H1 (cell line): Measurements from ENCODE around the gene IL17RE. TPM values are rescaled to one million over a fixed set of nuclear protein-coding genes. Genes with fewer than 3 reads are reported as not detected.

Source experiments
- CTCF ChIA-PET: fragments of 300-600 bp; sonication (Branson Sonifier 250); formaldehyde crosslinking; loops from one replicate; lab custom pipeline; 2021; ENCODE audit not compliant: partially characterized antibody; lab: Charles Lee
- POLR2A ChIA-PET: fragments of 300-600 bp; sonication (Branson Sonifier 250); formaldehyde crosslinking; loops from one replicate; lab custom pipeline; 2021; ENCODE audit warnings: inconsistent platforms; ENCODE audit not compliant: partially characterized antibody; lab: Charles Lee
- DNase-seq, 2 experiments: peaks; one replicate each; pipeline versions ENCODE4 v3.0.0 to v3.0.0-alpha.2; 2010 to 2022; ENCODE audit warnings: low spot score in 2 of 2, low read depth in 1 of 2, mixed read lengths in 1 of 2
- FAIRE-seq: peaks from 2 replicates; lab custom pipeline; 2011; peaks lifted over from hg19 to GRCh38; lab: Jason Lieb, UNC
- H2AFZ ChIP-seq: 2 replicates; pipeline ENCODE4 v1.8.1; 2012; ENCODE audit warnings: low read length, inconsistent platforms
- H2AK5ac ChIP-seq: 2 replicates; pipeline ENCODE4 v1.6.1; 2013; ENCODE audit warnings: low read depth, low read length
- H2BK120ac ChIP-seq: replicated peaks from 2 replicates; pipeline ENCODE3; 2013; ENCODE audit warnings: low read depth, low read length, inconsistent platforms
- H2BK12ac ChIP-seq: 2 replicates; pipeline ENCODE4 v1.6.1; 2013; ENCODE audit warnings: low read depth, low read length
- H2BK15ac ChIP-seq: 2 replicates; pipeline ENCODE4 v1.6.1; 2013; ENCODE audit warnings: low read length
- H2BK20ac ChIP-seq: 2 replicates; pipeline ENCODE4 v1.6.1; 2013; ENCODE audit warnings: low read length
- H2BK5ac ChIP-seq: 2 replicates; pipeline ENCODE4 v1.6.1; 2013; ENCODE audit warnings: low read depth, low read length
- H3K14ac ChIP-seq: 2 replicates; pipeline ENCODE4 v1.6.1; 2013; ENCODE audit warnings: inconsistent platforms; ENCODE audit not compliant: insufficient read length
- H3K18ac ChIP-seq: 2 replicates; pipeline ENCODE4 v1.6.1; 2013; ENCODE audit warnings: low read length; ENCODE audit errors: extremely low read depth
- H3K23ac ChIP-seq: 2 replicates; pipeline ENCODE4 v1.6.1; 2013; ENCODE audit warnings: inconsistent platforms; ENCODE audit not compliant: insufficient read length
- H3K23me2 ChIP-seq: 2 replicates; pipeline ENCODE4 v1.6.1; 2013; ENCODE audit warnings: low read depth, low read length
- H3K27ac ChIP-seq: 2 replicates; pipeline ENCODE4 v1.6.1; 2011; ENCODE audit warnings: low read depth, low read length, inconsistent platforms
- H3K27me3 ChIP-seq, 4 experiments: replicated peaks in 1 of 4; 1 replicate in 1 of 4; 2 replicates in 3 of 4; pipeline versions ENCODE4 v1.6.1 to v1.8.1; 2011 to 2013; ENCODE audit warnings: low read length in 3 of 4, mild to moderate bottlenecking in 3 of 4, inconsistent platforms in 2 of 4, mixed read lengths in 2 of 4, moderate library complexity in 1 of 4; ENCODE audit not compliant: control insufficient read depth in 3 of 4, insufficient read depth in 3 of 4; ENCODE audit errors: extremely low read depth in 1 of 4
- H3K36me3 ChIP-seq, 4 experiments: 2 replicates each; pipeline versions ENCODE4 v1.6.1 to v1.8.1; 2011 to 2013; ENCODE audit warnings: mild to moderate bottlenecking in 4 of 4, low read length in 3 of 4, moderate library complexity in 2 of 4, control low read depth in 1 of 4, inconsistent platforms in 1 of 4; ENCODE audit not compliant: insufficient read depth in 4 of 4, control insufficient read depth in 2 of 4
- H3K4ac ChIP-seq: replicated peaks from 2 replicates; pipeline ENCODE3; 2013; ENCODE audit warnings: low read length, low read depth, mixed read lengths, inconsistent platforms; ENCODE audit not compliant: insufficient read length
- H3K4me1 ChIP-seq, 4 experiments: replicated peaks in 1 of 4; 1 replicate in 1 of 4; 2 replicates in 3 of 4; pipeline versions ENCODE4 v1.6.1 to v1.8.1; 2011 to 2013; ENCODE audit warnings: low read length in 3 of 4, inconsistent platforms in 2 of 4, mixed read lengths in 1 of 4; ENCODE audit not compliant: insufficient read depth in 4 of 4, control insufficient read depth in 3 of 4
- H3K4me2 ChIP-seq, 2 experiments: 2 replicates each; pipeline versions ENCODE4 v1.6.1 to v1.8.1; 2011 to 2013; ENCODE audit warnings: low read depth in 2 of 2, low read length in 2 of 2, control low read depth in 1 of 2, inconsistent platforms in 1 of 2, mild to moderate bottlenecking in 1 of 2; ENCODE audit not compliant: insufficient read depth in 1 of 2
- H3K4me3 ChIP-seq, 4 experiments: fragments of 200-600, 300-600 bp in 1 of 4; sonication (generic), shearing (Covaris generic), sonication (Bioruptor Twin) in 1 of 4; 2 replicates each; pipeline versions ENCODE4 v1.5.1 to v1.8.1; 2011 to 2016; ENCODE audit warnings: low read length in 4 of 4, low read depth in 3 of 4, control low read depth in 2 of 4, inconsistent platforms in 2 of 4, mild to moderate bottlenecking in 2 of 4, mixed read lengths in 1 of 4, moderate library complexity in 1 of 4; ENCODE audit not compliant: insufficient read depth in 2 of 4; ENCODE audit errors: extremely low read depth in 1 of 4
- H3K56ac ChIP-seq: replicated peaks from 2 replicates; pipeline ENCODE3; 2013; ENCODE audit warnings: low read depth, mild to moderate bottlenecking, mixed read lengths, low read length, inconsistent platforms; ENCODE audit not compliant: insufficient read length
- H3K79me1 ChIP-seq: 2 replicates; pipeline ENCODE4 v1.6.1; 2013; ENCODE audit warnings: low read depth, low read length, control low read depth
- H3K79me2 ChIP-seq, 2 experiments: 2 replicates each; pipeline versions ENCODE4 v1.6.1 to v1.8.1; 2012 to 2013; ENCODE audit warnings: low read length in 2 of 2, mild to moderate bottlenecking in 2 of 2, inconsistent platforms in 1 of 2; ENCODE audit not compliant: insufficient read depth in 2 of 2, control insufficient read depth in 1 of 2
- H3K9ac ChIP-seq, 4 experiments: replicated peaks in 1 of 4; 1 replicate in 1 of 4; 2 replicates in 3 of 4; pipeline versions ENCODE4 v1.6.1 to v1.8.1; 2011 to 2013; ENCODE audit warnings: low read depth in 3 of 4, low read length in 3 of 4, control low read depth in 2 of 4, mild to moderate bottlenecking in 2 of 4, moderate library complexity in 2 of 4, inconsistent platforms in 1 of 4; ENCODE audit errors: extremely low read depth in 1 of 4
- H3K9me3 ChIP-seq, 2 experiments: 2 replicates each; pipeline versions ENCODE4 v1.6.1 to v1.8.1; 2012 to 2013; ENCODE audit warnings: mild to moderate bottlenecking in 2 of 2, moderate library complexity in 2 of 2, control low read depth in 1 of 2, inconsistent platforms in 1 of 2, low read depth in 1 of 2, low read length in 1 of 2, mixed read lengths in 1 of 2; ENCODE audit not compliant: insufficient read depth in 2 of 2
- H4K20me1 ChIP-seq, 2 experiments: replicated peaks in 1 of 2; 2 replicates each; pipeline versions ENCODE3 to v1.8.1; 2011 to 2013; ENCODE audit warnings: inconsistent platforms in 2 of 2, low read length in 2 of 2, mild to moderate bottlenecking in 1 of 2; ENCODE audit not compliant: insufficient read depth in 2 of 2, control insufficient read depth in 1 of 2
- H4K5ac ChIP-seq: 2 replicates; pipeline ENCODE4 v1.6.1; 2013; ENCODE audit warnings: low read length, low read depth, mixed read lengths, inconsistent platforms; ENCODE audit not compliant: insufficient read length
- H4K8ac ChIP-seq: 2 replicates; pipeline ENCODE4 v1.8.0; 2013; ENCODE audit warnings: mild to moderate bottlenecking, moderate library complexity, low read length, inconsistent platforms; ENCODE audit not compliant: insufficient read depth; ENCODE audit errors: extremely low read depth
- H4K91ac ChIP-seq: replicated peaks from 2 replicates; pipeline ENCODE3; 2013; ENCODE audit warnings: low read length, mixed read lengths, inconsistent platforms; ENCODE audit not compliant: insufficient read length
- BACH1 ChIP-seq: IDR thresholded peaks from 2 replicates; pipeline ENCODE4 v1.6.1; 2012; ENCODE audit warnings: low read length, improper control_type of control experiment
- CTCF ChIP-seq, 3 experiments: IDR thresholded peaks; 1 replicate in 2 of 3; 2 replicates in 1 of 3; pipeline versions ENCODE4 v1.5.1 to v1.6.1; 2011; ENCODE audit warnings: low read length in 3 of 3, mild to moderate bottlenecking in 3 of 3, inconsistent platforms in 2 of 3, low read depth in 1 of 3, moderate library complexity in 1 of 3; ENCODE audit not compliant: insufficient read depth in 1 of 3; ENCODE audit errors: control extremely low read depth in 1 of 3
- GTF2F1 ChIP-seq: IDR thresholded peaks from 2 replicates; pipeline ENCODE4 v1.6.1; 2012; ENCODE audit warnings: low read depth, low read length, improper control_type of control experiment, borderline replicate concordance
- HDAC6 ChIP-seq: IDR thresholded peaks from one replicate; pipeline ENCODE4 v1.7.1; 2012; ENCODE audit warnings: low read depth, mild to moderate bottlenecking, inconsistent platforms, low read length, moderate library complexity
- NRF1 ChIP-seq: IDR thresholded peaks from 2 replicates; pipeline ENCODE4 v1.6.1; 2011; ENCODE audit warnings: mild to moderate bottlenecking, low read depth, low read length, improper control_type of control experiment
- RBBP5 ChIP-seq: IDR thresholded peaks from 2 replicates; pipeline ENCODE4 v1.7.1; 2012; ENCODE audit warnings: low read depth, mild to moderate bottlenecking, inconsistent platforms, low read length, moderate library complexity, borderline replicate concordance
- TAF1 ChIP-seq: IDR thresholded peaks from 2 replicates; pipeline ENCODE4 v1.6.1; 2011; ENCODE audit warnings: mild to moderate bottlenecking, low read depth, low read length
- WGBS, 2 experiments: shearing (Covaris generic) in 1 of 2; methylation state at CpG; one replicate each; pipeline versions ENCODE4 v1.1.6 to v1.1.7; 2013 to 2015; ENCODE audit warnings: low lambda C conversion rate in 2 of 2, mixed read lengths in 2 of 2, inconsistent platforms in 1 of 2, low coverage in 1 of 2, missing lambda C conversion rate in 1 of 2; ENCODE audit not compliant: insufficient replicate concordance in 2 of 2, insufficient coverage in 1 of 2, insufficient read length in 1 of 2; ENCODE audit errors: extremely low coverage in 1 of 2, missing lambda C conversion rate in 1 of 2; 5-methylcytosine and 5-hydroxymethylcytosine counted together
- polyA plus RNA-seq, 7 experiments: library from polyadenylated mRNA; depleted of rRNA in 3 of 7; stranded (reverse) in 5 of 7; unstranded in 2 of 7; fragments of >200 nt in 5 of 7; fragments of 200-250 nt in 2 of 7; gene quantifications; 1 replicate in 5 of 7; 2 replicates in 1 of 7; 4 replicates in 1 of 7; pipeline versions ENCODE4 v1.2.1 to v1.2.3, GENCODE V29; 2011 to 2013; ENCODE audit warnings: missing spikeins in 2 of 7, mixed read lengths in 2 of 7
- total RNA-seq: library from RNA; stranded (reverse); fragmentation: NEBNext Ultra II Directional; extraction: Animal tissue kit (Norgen Biotek cat#: 25700); gene quantifications from 2 replicates; pipeline ENCODE4 v1.2.1, GENCODE V29; 2021

IL17RE gene
- total and polyA plus RNA-seq, 2 of the 8 experiments (the other 6 are each of a cell fraction or from before 2014, with no cell fraction given) = 3.4 to 4.9 TPM

GRCh38 chr3:9881441-9881840, 21.2 kb upstream of the IL17RE start:
- H2AK5ac ChIP-seq = no peak overlapping the region
- no peaks in the 10 kb centered on the region for H4K20me1 ChIP-seq
- H4K91ac ChIP-seq = no peak overlapping the region
- H3K9ac ChIP-seq = no peak overlapping the region
- H2BK5ac ChIP-seq = no peak overlapping the region
- H2BK120ac ChIP-seq = no peak overlapping the region
- H3K9me3 ChIP-seq = no peaks in the 10 kb centered on the region
- WGBS, 2 experiments = 86% methylated on average over 1 of the region's 1 CpG; no CpG with 5 or more reads in 1 of the 2 experiments
- no peaks in the 10 kb centered on the region for H3K27me3 ChIP-seq
- H2BK12ac ChIP-seq = no peak overlapping the region
- H3K23me2 ChIP-seq = no peaks in the 10 kb centered on the region
- CTCF ChIA-PET = interaction anchor here (1.1 kb wide), 1 partner anchor 101 kb away, joined by 3 read pairs; no protein-coding TSS in a partner anchor
- TF ChIP-seq HDAC6 = no peak
- TF ChIP-seq CTCF (IDR thresholded peaks at IDR 0.05; ENCODE audit: control extremely low read depth in 1 of 3, insufficient read depth in 1 of 3, low read depth in 1 of 3, low read length in 3 of 3) = no peak
- TF ChIP-seq NRF1 = no peak
- TF ChIP-seq TAF1 = no peak
- TF ChIP-seq BACH1 = no peak
- no peak for TF ChIP-seq RBBP5
- TF ChIP-seq GTF2F1 = no peak
- no peak overlapping the region for H3K14ac ChIP-seq
- no peaks in the 10 kb centered on the region for H3K36me3 ChIP-seq
- no peaks in the 10 kb centered on the region for H3K79me2 ChIP-seq
- H3K4me1 ChIP-seq = no peaks in the 10 kb centered on the region; a peak in 1 of 7 replicates
- H3K4me3 ChIP-seq = no peak overlapping the region
- H3K23ac ChIP-seq = no peak overlapping the region
- no peak overlapping the region for H3K4ac ChIP-seq
- H2AFZ ChIP-seq = no peak overlapping the region
- H3K79me1 ChIP-seq = no peaks in the 10 kb centered on the region
- H3K56ac ChIP-seq = no peak overlapping the region
- H4K8ac ChIP-seq = no peak overlapping the region
- no peak overlapping the region for H2BK15ac ChIP-seq
- no peak overlapping the region for H2BK20ac ChIP-seq
- no peak overlapping the region for H3K27ac ChIP-seq
- no peak for DNase-seq
- H3K4me2 ChIP-seq = no peak overlapping the region
- POLR2A ChIA-PET = interaction anchor here (1.0 kb wide), 1 partner anchor 21 kb away, joined by 3 read pairs; no protein-coding TSS in a partner anchor
- no peak for FAIRE-seq
- no peak overlapping the region for H4K5ac ChIP-seq
- H3K18ac ChIP-seq = no peak overlapping the region
